ENCODE results near the gene CALML6. TPM values are rescaled to one million over a fixed set of nuclear protein-coding genes. Genes with fewer than 3 reads are reported as not detected.

Gene CALML6
- total RNA-seq, 1 experiment from 2014 or later = 0.28 TPM

DNA sequence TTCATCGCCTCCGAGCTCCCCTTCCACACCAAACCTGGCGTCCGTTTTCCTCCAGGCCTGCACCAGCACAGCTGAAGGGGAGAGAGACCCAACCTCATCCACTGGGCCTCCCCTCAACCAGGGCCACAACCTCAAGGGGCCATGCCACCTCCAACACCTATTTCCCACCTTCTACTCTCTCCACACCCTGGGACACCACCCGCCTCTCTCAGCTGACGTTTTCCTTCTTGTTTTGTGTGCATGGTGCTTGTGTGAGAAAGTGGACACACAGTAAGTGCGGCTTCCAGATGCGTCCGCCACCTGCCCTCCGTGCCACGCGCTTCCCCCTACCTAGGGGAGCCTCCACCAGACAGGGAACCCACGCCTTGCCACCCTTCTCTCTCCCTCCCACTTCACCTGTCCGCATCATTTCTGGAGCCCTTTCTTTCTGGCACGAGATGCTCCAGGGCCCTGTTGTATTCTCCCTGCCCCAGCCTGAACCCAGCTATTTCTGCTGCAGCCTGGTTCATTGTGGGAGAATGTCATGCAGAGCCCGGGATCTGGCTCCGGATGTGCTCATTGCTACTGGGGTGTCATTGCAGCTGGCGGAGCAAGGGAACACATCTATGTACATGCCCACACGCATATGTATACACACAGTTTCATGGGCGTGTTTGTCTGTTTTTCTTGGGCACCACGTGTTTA is 22.8 kb upstream of the CALML6 start:
- H3K36me3 ChIP-seq (ENCODE audit: insufficient read depth, low read length, poor library complexity, severe bottlenecking) = no peaks in the 10 kb centered on the region
- POLR2A ChIA-PET (ENCODE audit: low non-redundant PET) = no interaction called here
- no peak for DNase-seq (ENCODE audit: low spot score)
- intact Hi-C loops (cut with micrococcal nuclease; ENCODE audit: unreplicated experiment) = no loop called here
- TF ChIP-seq, protein P1, sequence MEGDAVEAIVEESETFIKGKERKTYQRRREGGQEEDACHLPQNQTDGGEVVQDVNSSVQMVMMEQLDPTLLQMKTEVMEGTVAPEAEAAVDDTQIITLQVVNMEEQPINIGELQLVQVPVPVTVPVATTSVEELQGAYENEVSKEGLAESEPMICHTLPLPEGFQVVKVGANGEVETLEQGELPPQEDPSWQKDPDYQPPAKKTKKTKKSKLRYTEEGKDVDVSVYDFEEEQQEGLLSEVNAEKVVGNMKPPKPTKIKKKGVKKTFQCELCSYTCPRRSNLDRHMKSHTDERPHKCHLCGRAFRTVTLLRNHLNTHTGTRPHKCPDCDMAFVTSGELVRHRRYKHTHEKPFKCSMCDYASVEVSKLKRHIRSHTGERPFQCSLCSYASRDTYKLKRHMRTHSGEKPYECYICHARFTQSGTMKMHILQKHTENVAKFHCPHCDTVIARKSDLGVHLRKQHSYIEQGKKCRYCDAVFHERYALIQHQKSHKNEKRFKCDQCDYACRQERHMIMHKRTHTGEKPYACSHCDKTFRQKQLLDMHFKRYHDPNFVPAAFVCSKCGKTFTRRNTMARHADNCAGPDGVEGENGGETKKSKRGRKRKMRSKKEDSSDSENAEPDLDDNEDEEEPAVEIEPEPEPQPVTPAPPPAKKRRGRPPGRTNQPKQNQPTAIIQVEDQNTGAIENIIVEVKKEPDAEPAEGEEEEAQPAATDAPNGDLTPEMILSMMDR (conservative IDR thresholded peaks at IDR 0.05; ENCODE audit: low read depth, low read length) = no peak
- TF ChIP-seq EZH2 (IDR thresholded peaks at IDR 0.05; ENCODE audit: borderline replicate concordance, low read depth, low read length, poor library complexity, severe bottlenecking) = no peak
- H3K9me3 ChIP-seq (ENCODE audit: low read depth, low read length, poor library complexity, severe bottlenecking) = no peaks in the 10 kb centered on the region
- CTCF ChIA-PET = no interaction called here
- H3K4me3 ChIP-seq (ENCODE audit: low read depth, low read length, poor library complexity, severe bottlenecking) = peak overlapping the region; percentile 88
- BruUV-seq (replicated peaks) = no TSS peak
- H3K4me1 ChIP-seq (ENCODE audit: insufficient read depth, low read length, poor library complexity, severe bottlenecking) = peaks cover 37% of the 10 kb centered on the region
- no peaks in the 10 kb centered on the region for H3K27me3 ChIP-seq (replicated peaks; ENCODE audit: insufficient read depth, low read depth, low read length, poor library complexity)
- peak overlapping the region; percentile 91 for H3K27ac ChIP-seq (ENCODE audit: low read depth, low read length, poor library complexity, severe bottlenecking)

DNA sequence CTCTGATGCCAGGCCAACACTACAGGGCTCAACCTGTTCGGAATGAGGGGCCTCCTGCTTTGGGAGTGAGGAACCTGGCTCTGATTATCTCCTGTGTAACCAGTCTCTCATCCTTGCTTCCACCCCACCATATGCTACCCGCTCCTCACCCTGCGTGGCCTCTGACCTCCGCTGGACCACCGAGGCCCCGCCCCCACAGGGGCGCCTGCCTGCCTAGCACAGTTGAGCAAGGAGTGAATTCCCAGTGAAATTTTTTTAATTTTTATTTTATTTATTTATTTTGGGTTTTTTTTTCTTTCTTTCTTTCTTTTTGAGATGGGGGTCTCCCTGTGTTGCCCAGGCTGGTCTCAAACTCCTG is 22.3 kb upstream of the CALML6 start:
- TF ChIP-seq, protein P1 (conservative IDR thresholded peaks at IDR 0.05; ENCODE audit: low read depth, low read length) = no peak
- no peak for TF ChIP-seq EZH2 (IDR thresholded peaks at IDR 0.05; ENCODE audit: borderline replicate concordance, low read depth, low read length, poor library complexity, severe bottlenecking)
- intact Hi-C loops (cut with micrococcal nuclease; ENCODE audit: unreplicated experiment) = no loop called here
- Histone ChIP-seq H3K4me1 (ENCODE audit: insufficient read depth, low read length, poor library complexity, severe bottlenecking) (peaks cover 34% of the 10 kb centered on the region), H3K4me3 (ENCODE audit: low read depth, low read length, poor library complexity, severe bottlenecking) (no peak overlapping the region), H3K27ac (ENCODE audit: low read depth, low read length, poor library complexity, severe bottlenecking) (no peak overlapping the region), H3K36me3 (ENCODE audit: insufficient read depth, low read length, poor library complexity, severe bottlenecking) (no peaks in the 10 kb centered on the region), H3K9me3 (ENCODE audit: low read depth, low read length, poor library complexity, severe bottlenecking) (no peaks in the 10 kb centered on the region), H3K27me3 (replicated peaks; ENCODE audit: insufficient read depth, low read depth, low read length, poor library complexity) (no peaks in the 10 kb centered on the region)
- POLR2A ChIA-PET (ENCODE audit: low non-redundant PET) = no interaction called here
- CTCF ChIA-PET = no interaction called here
- BruUV-seq (replicated peaks) = no TSS peak
- DNase-seq (ENCODE audit: low spot score) = no peak

DNA sequence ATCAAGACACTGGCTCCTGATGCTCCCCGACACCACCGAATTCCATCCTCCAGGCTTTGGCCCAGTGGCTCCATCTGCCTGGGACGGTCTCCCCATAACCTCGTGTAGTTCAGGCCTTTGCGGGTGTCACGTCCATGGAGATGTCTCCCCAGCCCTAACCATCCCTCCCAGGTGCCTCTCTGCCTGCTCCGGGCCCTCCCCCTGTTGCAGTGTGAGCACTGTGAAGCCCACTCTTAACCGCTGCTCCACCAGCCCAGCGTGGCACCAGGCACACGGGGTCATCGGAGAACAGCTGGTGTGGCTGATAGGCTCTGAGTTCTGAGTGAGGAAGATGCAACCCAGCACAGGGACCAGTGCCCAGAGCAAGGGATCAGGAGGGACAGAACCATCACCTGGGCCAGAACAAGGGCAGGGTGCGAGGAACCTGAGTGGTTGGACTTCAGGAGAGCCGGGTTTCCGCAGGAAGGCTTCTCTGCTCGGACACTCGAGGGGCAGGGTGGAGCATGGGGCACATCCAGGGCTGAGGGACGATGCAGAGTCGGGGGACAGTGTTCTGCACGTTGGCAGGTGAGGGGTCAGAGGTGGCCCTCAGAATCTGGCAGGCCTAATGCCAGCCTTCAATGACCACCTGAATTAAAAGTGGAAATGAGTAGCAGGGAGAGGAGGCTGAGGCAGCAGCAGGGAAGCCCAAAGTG is 21.6 kb upstream of the CALML6 start:
- ChIA-PET CTCF (no interaction called here), POLR2A (ENCODE audit: low non-redundant PET) (no interaction called here)
- Histone ChIP-seq H3K9me3 (ENCODE audit: low read depth, low read length, poor library complexity, severe bottlenecking) (no peaks in the 10 kb centered on the region), H3K4me1 (ENCODE audit: insufficient read depth, low read length, poor library complexity, severe bottlenecking) (peaks cover 31% of the 10 kb centered on the region), H3K4me3 (ENCODE audit: low read depth, low read length, poor library complexity, severe bottlenecking) (no peak overlapping the region), H3K27me3 (replicated peaks; ENCODE audit: insufficient read depth, low read depth, low read length, poor library complexity) (no peaks in the 10 kb centered on the region), H3K27ac (ENCODE audit: low read depth, low read length, poor library complexity, severe bottlenecking) (no peak overlapping the region), H3K36me3 (ENCODE audit: insufficient read depth, low read length, poor library complexity, severe bottlenecking) (no peaks in the 10 kb centered on the region)
- intact Hi-C loops (cut with micrococcal nuclease; ENCODE audit: unreplicated experiment) = no loop called here
- TF ChIP-seq, protein P1 (conservative IDR thresholded peaks at IDR 0.05; ENCODE audit: low read depth, low read length) = no peak
- no peak for TF ChIP-seq EZH2 (IDR thresholded peaks at IDR 0.05; ENCODE audit: borderline replicate concordance, low read depth, low read length, poor library complexity, severe bottlenecking)
- no peak for DNase-seq (ENCODE audit: low spot score)
- BruUV-seq (replicated peaks) = no TSS peak
